ENCODE data around the gene DNMT1.
"Not testable (repeated sequence)": the region's sequence is repeated elsewhere in the genome, so short reads cannot be mapped to it uniquely, and the experiment has no call there.

The DNMT1 gene

DNA sequence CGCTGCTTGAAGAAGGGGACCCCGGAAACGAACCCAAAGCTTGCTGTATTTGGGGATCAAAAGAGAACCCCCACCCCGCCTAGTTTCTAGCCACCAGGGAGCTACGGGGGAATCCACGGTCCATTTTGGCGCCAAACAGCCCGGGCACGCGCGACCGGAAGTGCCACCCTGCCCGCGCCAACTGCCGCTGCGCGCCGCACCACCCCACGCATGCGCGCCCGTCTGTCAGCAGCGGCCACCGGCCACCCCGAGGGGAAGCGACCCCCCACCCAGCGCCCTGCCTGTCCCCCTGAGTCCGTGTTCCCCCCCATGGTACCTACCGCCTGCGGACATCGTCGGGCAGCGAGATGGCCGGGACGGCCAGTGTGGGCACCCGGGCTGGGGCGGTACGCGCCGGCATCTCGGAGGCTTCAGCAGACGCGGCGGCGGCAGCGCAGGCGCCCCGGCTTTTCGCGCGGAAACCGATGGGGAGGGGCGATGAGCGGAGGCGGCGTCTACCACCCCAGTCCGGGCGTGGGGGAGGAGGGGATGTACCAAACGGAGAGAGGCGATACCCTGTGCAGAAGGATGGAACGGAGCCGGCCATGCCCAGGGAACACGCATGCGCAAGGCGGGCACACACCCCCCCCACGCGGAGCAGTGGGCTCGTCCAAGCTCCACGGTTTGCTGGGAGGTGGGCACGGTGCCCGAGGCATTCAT lies at the start of gene DNMT1:
DNMT1 (minus strand) TSS at position 454 of the 699 bp plus-strand sequence; CDS start at position 400, 54 bp downstream.
- peaks cover 29% of the 10 kb centered on the region for H3K4me1 Mint-ChIP-seq
- DNase-seq (ENCODE audit: low spot score in 2 of 2) (peak; percentile 93 to 95), ATAC-seq (ENCODE audit: low read depth) (peak; percentile 90)
- H3K27me3 Mint-ChIP-seq: no peaks in the 10 kb centered on the region
- peaks cover 2% of the 10 kb centered on the region for H3K36me3 Mint-ChIP-seq
- no peaks in the 10 kb centered on the region for H3K9me3 Mint-ChIP-seq
- peak within 1 kb of the TSS; percentile 88 for H3K27ac Mint-ChIP-seq
- H3K4me3 Mint-ChIP-seq: peak within 1 kb of the TSS; percentile 95

DNA sequence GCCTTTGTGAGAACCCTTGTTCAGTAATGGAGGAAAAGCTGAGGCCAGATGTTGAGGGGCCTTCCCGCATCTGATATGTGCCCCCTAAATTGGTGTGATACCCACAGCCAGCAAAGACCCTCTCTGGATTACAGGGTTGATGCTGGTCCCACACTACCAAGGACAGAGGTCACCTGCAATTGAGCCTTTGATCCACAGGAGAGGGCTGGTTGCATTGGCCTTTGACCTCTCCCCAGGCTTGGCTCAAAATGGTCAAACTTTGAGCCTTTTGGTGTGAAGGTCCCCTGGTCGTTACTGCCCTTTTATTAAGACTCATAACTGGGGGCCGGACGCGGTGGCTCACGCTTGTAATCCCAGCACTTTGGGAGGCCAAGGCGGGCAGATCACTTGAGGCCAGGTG lies 48.9 kb upstream of the DNMT1 start:
- Mint-ChIP-seq H3K36me3 (no peaks in the 10 kb centered on the region), H3K9me3 (no peaks in the 10 kb centered on the region), H3K27me3 (no peaks in the 10 kb centered on the region), H3K27ac (no peak overlapping the region), H3K4me3 (no peak overlapping the region), H3K4me1 (peaks cover 21% of the 10 kb centered on the region)
- ATAC-seq (ENCODE audit: low read depth) (no peak), DNase-seq (ENCODE audit: low spot score in 2 of 2) (no peak)

DNA sequence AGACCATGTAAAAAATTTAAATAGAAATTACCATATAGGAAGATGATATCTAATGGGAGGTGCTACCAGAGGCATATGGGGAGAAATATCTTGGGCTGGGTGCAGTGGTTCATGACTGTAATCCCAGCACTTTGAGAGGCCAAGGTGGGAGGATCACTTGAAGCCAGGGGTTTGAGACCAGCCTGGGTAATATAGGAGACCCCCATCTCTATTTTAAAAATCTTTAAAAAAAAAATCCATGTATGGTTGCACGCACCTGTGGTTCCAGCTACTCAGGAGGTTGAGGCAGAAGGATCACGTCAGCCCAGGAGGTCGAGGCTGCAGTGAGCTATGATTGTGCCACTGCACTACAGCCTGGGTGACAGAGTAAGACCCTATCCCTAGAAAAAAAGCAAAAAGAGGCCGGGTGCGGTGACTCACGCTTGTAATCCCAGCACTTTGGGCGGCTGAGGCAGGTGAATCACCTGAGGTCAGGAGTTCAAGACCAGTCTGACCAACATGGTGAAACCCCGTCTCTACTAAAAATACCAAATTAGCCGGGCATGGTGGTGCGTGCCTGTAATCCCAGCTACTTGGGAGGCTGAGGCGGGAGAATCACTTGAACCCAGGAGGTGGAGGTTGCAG lies 47.2 kb upstream of the DNMT1 start:
- not testable (repeated sequence) for H3K9me3 Mint-ChIP-seq; H3K4me3 Mint-ChIP-seq; H3K27me3 Mint-ChIP-seq; H3K27ac Mint-ChIP-seq; H3K36me3 Mint-ChIP-seq; ATAC-seq (ENCODE audit: low read depth); DNase-seq (ENCODE audit: low spot score in 2 of 2)
- peaks cover 18% of the 10 kb centered on the region for H3K4me1 Mint-ChIP-seq

DNA sequence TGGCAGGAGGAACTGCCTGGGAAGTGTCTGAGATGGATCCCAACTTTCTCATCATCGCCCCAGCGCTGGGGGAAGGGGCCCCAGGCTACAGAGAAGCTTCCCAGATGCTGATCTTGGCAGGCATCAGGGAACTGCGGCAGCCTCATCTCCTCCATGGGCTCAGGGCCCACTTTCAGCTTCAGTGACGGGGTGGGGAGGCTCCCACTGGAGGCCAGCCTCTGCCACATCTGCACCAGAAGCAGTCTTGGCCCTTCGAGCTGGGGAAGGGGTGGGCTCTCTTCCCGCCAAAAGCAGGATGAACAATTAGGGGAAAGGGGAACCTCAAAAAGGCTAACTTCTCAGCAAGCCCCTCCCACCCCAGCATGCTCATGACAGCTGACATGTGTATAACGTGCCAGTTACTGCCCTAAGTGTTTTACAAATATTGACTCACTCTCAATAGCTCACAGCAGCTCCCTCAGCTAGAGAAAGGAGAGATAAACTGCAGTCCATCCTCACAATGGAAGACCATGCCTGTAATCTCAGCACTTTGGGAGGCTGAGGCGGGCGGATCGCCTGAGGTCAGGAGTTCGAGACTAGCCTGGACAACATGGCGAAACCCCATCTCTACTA lies 43.5 kb upstream of the DNMT1 start:
- Mint-ChIP-seq H3K27ac (peak overlapping the region; percentile 38), H3K4me3 (no peak overlapping the region)

DNA sequence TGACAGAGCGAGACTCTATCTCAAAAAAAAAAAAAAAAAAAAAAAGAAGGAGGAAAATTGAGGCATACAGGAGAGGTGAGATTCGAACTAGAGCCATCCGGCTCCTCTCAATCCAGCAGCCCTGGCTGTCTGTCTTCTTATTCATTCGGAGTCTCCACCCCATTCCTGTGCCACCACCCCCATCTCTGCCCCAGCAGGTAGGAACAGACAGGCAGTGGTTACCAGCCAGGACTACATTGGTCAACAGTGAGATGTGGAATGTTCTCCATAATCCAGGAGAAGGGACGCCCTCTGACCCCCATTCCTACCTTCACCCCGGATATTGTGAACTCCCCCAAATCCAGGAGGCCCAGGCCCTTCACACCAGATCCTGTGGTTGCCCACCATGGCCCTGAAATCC lies 42.9 kb upstream of the DNMT1 start:
- ATAC-seq (ENCODE audit: low read depth) (no peak), DNase-seq (ENCODE audit: low spot score in 2 of 2) (no peak)
- Mint-ChIP-seq H3K36me3 (no peaks in the 10 kb centered on the region), H3K27ac (no peak overlapping the region), H3K4me3 (no peak overlapping the region), H3K27me3 (no peaks in the 10 kb centered on the region), H3K9me3 (no peaks in the 10 kb centered on the region), H3K4me1 (peaks cover 17% of the 10 kb centered on the region)

More for the DNA sequence above, 43.5 kb upstream of the DNMT1 start:
- Mint-ChIP-seq H3K4me1 (peaks cover 17% of the 10 kb centered on the region), H3K27me3 (no peaks in the 10 kb centered on the region), H3K9me3 (no peaks in the 10 kb centered on the region), H3K36me3 (no peaks in the 10 kb centered on the region)
- DNase-seq (ENCODE audit: low spot score in 2 of 2) (no peak), ATAC-seq (ENCODE audit: low read depth) (no peak)

DNA sequence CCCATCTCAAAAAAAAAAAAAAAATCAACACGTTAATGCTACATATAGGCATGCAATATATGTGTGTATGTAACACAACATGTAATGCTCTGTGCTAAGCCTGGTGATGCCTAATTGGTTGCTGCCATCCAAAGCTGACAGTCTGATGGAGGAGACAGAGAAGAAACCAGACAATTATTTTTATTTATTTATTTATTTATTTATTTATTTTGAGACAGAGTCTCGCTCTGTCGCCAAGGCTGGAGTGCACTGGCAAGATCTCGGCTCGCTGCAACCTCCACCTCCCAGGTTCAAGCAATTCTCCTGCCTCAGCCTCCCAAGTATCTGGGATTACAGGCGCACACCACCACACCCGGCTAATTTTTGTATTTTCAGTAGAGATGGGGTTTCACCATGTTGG lies 40.7 kb upstream of the DNMT1 start:
- H3K27me3 Mint-ChIP-seq; H3K4me3 Mint-ChIP-seq; ATAC-seq (ENCODE audit: low read depth); DNase-seq (ENCODE audit: low spot score in 2 of 2); H3K36me3 Mint-ChIP-seq; H3K9me3 Mint-ChIP-seq: not testable (repeated sequence)
- H3K4me1 Mint-ChIP-seq: peaks cover 20% of the 10 kb centered on the region
- H3K27ac Mint-ChIP-seq: peak overlapping the region; percentile 94

DNA sequence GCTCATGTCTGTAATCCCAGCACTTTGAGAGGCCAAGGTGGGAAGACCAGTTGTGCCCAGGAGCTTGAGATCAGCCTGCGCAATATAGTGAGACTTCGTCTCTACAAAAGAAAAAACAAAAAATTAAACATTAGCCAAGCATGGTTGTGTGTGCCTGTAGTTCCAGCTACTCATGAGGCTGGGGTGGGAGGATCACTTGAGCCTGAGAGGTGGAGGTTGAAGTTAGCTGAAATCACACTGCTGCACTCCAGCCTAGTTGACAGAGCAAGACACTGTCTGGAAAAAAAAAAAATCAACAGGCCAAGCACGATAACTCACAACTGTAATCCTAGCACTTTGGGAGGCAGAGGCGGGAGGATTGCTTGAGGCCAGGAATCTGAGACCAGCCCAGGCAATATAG lies 40.2 kb upstream of the DNMT1 start:
- Mint-ChIP-seq H3K27me3 (peaks cover 3% of the 10 kb centered on the region), H3K4me1 (peaks cover 20% of the 10 kb centered on the region), H3K4me3 (no peak overlapping the region), H3K36me3 (no peaks in the 10 kb centered on the region), H3K9me3 (no peaks in the 10 kb centered on the region), H3K27ac (no peak overlapping the region)
- no peak for ATAC-seq (ENCODE audit: low read depth)
- no peak for DNase-seq (ENCODE audit: low spot score in 2 of 2)

DNA sequence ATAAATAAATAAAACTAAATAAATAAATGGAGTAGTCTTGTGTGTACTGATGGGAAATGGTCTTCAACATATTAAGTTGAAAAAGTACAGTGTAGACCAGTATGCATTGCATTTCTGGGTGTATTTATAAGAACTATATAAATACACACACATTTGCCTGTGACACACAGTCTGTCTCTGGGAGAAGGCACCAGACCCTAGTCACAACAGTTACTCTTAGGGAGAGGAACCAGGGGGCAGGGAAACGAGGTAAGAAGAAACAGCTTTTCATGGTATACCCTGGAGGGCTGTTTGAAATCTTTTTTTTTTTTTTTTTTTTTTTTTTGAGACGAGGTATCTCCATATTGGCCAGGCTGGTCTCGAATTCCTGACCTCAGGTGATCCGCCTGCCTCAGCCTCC lies 39.2 kb upstream of the DNMT1 start:
- H3K27ac Mint-ChIP-seq: no peak overlapping the region
- peaks cover 3% of the 10 kb centered on the region for H3K27me3 Mint-ChIP-seq
- DNase-seq (ENCODE audit: low spot score in 2 of 2) (no peak), ATAC-seq (ENCODE audit: low read depth) (no peak)
- no peak overlapping the region for H3K4me3 Mint-ChIP-seq
- no peaks in the 10 kb centered on the region for H3K9me3 Mint-ChIP-seq
- peaks cover 21% of the 10 kb centered on the region for H3K4me1 Mint-ChIP-seq
- no peaks in the 10 kb centered on the region for H3K36me3 Mint-ChIP-seq

DNA sequence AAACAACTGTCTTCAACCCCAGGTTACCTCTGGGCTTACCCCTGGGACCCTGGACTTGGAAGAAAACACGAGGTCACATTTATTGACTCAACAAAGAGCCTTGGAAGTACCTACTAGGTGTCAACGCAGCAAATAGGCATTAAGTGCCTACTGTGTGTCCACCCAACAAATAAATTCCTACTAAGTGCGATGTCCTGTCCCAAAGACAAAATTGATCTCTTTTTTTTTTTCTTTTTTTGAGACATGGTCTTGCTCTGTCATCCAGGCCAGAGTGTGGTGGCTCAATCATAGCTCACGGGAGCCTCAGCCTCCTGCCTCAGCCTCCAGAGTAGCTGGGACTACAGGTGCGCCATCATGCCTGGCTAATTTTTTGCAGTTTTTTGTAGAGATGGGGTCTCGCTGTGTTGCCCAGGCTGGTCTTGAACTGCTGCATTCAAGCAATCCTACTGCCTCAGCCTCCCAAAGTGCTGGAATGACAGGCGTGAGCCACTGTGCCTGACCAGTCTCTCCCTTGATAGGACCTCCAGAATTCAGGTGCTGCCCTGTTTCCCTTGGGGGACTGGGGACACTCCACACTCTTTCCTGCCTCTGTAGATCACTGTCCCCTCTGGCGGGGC lies 37.0 kb upstream of the DNMT1 start:
- H3K27me3 Mint-ChIP-seq: peaks cover 3% of the 10 kb centered on the region
- H3K27ac Mint-ChIP-seq: peak overlapping the region; percentile 87
- H3K9me3 Mint-ChIP-seq: no peaks in the 10 kb centered on the region

DNA sequence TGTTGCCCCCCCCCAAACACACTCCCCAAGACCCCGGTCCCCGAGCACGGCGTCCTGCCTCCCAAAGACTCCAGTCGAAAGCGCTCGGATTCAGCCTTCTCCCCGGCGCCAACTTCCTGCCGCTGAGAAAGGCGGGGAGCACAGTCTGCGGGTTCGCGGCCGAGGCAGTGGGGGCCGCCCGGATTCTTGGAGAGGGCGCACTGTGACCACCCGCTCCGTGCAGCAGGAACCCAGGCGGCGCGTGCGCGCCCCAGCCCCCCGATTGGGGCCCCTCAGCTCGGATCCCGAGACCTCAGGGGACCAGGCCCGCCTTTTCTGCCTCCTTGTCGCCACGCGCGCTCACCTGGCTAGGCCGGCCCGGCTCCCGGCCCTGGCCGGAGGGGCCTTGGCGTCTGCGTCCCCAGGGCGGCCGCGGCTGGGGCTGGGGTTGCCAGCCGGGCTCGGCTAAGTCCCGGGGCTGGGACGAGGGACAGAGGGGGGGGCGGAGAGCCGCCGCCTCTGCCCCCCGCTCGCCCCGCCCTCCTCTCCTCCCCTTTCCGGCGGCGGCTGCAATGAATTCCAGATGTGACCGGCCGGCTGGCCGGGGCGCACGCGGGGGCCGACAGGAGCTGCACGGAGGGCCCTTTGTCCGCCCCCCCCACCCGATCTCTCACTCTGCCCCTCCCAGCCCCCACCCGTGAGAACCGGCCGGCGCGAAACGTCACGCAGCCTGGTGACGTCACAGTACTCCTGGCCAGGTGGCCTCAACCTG lies 36.3 kb upstream of the DNMT1 start, which contains the start of gene S1PR2:
S1PR2 (minus strand) TSS at position 471 of the 751 bp plus-strand sequence. CDS start 6,426 bp downstream, outside the sequence.
- ATAC-seq (ENCODE audit: low read depth): peak; percentile 38
- Mint-ChIP-seq H3K9me3 (no peaks in the 10 kb centered on the region), H3K4me1 (peaks cover 15% of the 10 kb centered on the region), H3K4me3 (peak within 1 kb of the TSS; percentile 82), H3K27ac (peak within 1 kb of the TSS; percentile 87), H3K36me3 (no peaks in the 10 kb centered on the region), H3K27me3 (peaks cover 3% of the 10 kb centered on the region)
- peak; percentile 74 to 81 for DNase-seq (ENCODE audit: low spot score in 2 of 2)

More for the DNA sequence above, 37.0 kb upstream of the DNMT1 start:
- H3K4me1 Mint-ChIP-seq: peaks cover 18% of the 10 kb centered on the region
- H3K36me3 Mint-ChIP-seq: no peaks in the 10 kb centered on the region
- DNase-seq (ENCODE audit: low spot score in 2 of 2): peak in 1 of 2 donors; percentile 15
- ATAC-seq (ENCODE audit: low read depth): no peak
- peak overlapping the region; percentile 82 for H3K4me3 Mint-ChIP-seq

DNA sequence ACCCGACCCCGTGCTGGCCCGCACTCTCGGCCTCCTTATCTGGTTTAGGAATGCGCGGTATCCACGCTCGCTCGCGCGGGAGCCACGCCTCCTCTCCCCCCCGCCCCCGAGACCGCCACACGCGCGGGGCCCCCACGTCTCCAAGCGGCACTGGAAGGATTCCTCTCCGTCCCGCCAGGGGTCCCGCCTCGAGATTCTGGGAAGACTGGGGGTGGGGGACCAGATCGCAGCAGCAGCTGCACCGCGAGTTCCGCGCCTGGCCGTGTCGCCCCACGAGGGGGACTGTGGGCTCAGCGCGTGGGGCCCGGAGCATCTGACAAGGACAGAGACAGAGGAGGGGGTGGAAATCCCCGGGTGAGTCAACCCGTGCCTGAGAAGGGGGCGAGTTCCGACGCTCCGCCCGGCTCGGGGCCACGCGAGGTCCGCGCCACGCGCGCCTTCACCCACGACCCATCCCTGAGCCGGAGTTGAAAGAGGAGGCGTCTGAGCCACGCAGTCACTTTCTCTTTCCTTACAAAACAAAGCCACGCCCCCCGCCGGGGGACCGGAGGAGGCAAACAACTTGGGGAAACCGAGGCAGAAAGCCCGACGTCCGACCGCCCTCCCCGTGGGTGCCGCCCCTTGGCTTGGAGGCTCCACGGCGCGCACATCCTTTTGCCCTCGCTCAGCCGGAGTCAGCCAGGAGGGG lies 35.6 kb upstream of the DNMT1 start:
- H3K36me3 Mint-ChIP-seq: no peaks in the 10 kb centered on the region
- peak overlapping the region; percentile 73 for H3K27ac Mint-ChIP-seq
- peaks cover 3% of the 10 kb centered on the region for H3K27me3 Mint-ChIP-seq
- DNase-seq (ENCODE audit: low spot score in 2 of 2): peak; percentile 47 to 57
- H3K4me3 Mint-ChIP-seq: peak overlapping the region; percentile 82
- ATAC-seq (ENCODE audit: low read depth): peak; percentile 51
- peaks cover 14% of the 10 kb centered on the region for H3K4me1 Mint-ChIP-seq
- no peaks in the 10 kb centered on the region for H3K9me3 Mint-ChIP-seq

DNA sequence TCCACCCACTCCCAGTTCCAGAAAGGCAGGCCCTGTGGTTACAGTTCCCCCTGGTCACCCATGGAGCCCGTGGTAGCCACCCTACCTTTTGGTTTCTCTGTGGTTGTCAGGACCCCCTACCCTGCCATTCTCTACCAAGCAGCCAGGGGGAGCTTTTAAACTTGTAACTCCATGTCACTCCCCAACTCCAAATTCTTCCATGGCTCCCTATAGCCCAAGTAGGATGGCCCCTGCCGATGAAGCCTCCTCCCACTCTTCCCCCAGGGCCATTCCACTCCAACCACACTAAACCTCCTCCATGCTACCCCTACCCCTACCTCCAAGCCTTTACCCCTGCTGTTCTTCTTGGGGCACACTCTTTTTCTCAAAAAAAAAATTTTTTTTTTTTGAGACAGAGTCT lies 34.2 kb upstream of the DNMT1 start:
- peak overlapping the region; percentile 58 for H3K4me3 Mint-ChIP-seq
- ATAC-seq (ENCODE audit: low read depth) (no peak), DNase-seq (ENCODE audit: low spot score in 2 of 2) (no peak)
- peaks cover 10% of the 10 kb centered on the region for H3K4me1 Mint-ChIP-seq
- peaks cover 2% of the 10 kb centered on the region for H3K36me3 Mint-ChIP-seq
- H3K27me3 Mint-ChIP-seq: peaks cover 3% of the 10 kb centered on the region
- no peaks in the 10 kb centered on the region for H3K9me3 Mint-ChIP-seq
- H3K27ac Mint-ChIP-seq: peak overlapping the region; percentile 72

DNA sequence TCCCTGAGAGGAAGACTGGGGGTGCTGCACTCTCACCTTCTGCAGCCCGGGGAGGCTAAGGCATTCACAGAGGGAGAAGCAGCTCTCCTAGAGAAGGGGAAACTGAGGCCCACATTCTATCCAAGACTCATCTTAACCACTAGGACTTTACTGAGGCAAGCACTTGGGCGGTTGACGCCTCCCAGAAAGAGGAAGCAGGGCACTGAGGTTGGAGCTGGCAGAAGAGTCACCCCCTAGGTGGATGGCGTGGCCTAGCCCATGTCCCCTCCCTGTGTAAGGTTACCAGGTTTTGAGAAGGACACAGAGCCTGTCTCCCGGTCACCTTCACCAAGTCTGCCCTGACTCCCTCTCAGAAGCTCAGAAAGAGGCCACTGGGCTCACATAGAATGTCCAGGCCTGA lies 33.6 kb upstream of the DNMT1 start:
- H3K27ac Mint-ChIP-seq: no peak overlapping the region
- H3K27me3 Mint-ChIP-seq: peaks cover 3% of the 10 kb centered on the region
- no peak overlapping the region for H3K4me3 Mint-ChIP-seq
- H3K36me3 Mint-ChIP-seq: peaks cover 3% of the 10 kb centered on the region
- no peak for ATAC-seq (ENCODE audit: low read depth)
- peaks cover 10% of the 10 kb centered on the region for H3K4me1 Mint-ChIP-seq
- no peak for DNase-seq (ENCODE audit: low spot score in 2 of 2)
- no peaks in the 10 kb centered on the region for H3K9me3 Mint-ChIP-seq
